ENCODE results near the gene BLID. TPM values are rescaled to one million over a fixed set of nuclear protein-coding genes. Genes with fewer than 3 reads are reported as not detected.

Gene BLID
- total RNA-seq, 4 donors from 2014 or later = not detected

- Histone ChIP-seq H3K36me3 (no peaks in the 10 kb centered on the region), H3K4me1 (peaks cover 4% of the 10 kb centered on the region), H3K27ac (no peak overlapping the region), H3K9me3 (no peaks in the 10 kb centered on the region), H3K4me3 (no peak overlapping the region), H3K27me3 (no peaks in the 10 kb centered on the region)
- TF ChIP-seq POLR2A (IDR thresholded peaks at IDR 0.05) (no peak), POLR2AphosphoS5 (IDR thresholded peaks at IDR 0.05) (no peak), CTCF (IDR thresholded peaks at IDR 0.05) (no peak), EP300 (IDR thresholded peaks at IDR 0.05) (no peak)
- no peak for DNase-seq (ENCODE audit: low spot score in 2 of 2)
- WGBS = 35% methylated on average over 2 of the region's 2 CpGs
Measured at GRCh38 chr11:122140500-122140899, 24.5 kb upstream of the BLID start.

GRCh38 chr11:122139595-122139866 is 23.5 kb upstream of the BLID start:
- peaks cover 4% of the 10 kb centered on the region for H3K4me1 ChIP-seq
- DNase-seq (ENCODE audit: low spot score in 2 of 2) = no peak
- TF ChIP-seq CTCF (IDR thresholded peaks at IDR 0.05) (no peak), POLR2A (IDR thresholded peaks at IDR 0.05) (no peak), POLR2AphosphoS5 (IDR thresholded peaks at IDR 0.05) (no peak), EP300 (IDR thresholded peaks at IDR 0.05) (no peak)

GRCh38 chr11:122138744-122139594 is 23.0 kb upstream of the BLID start:
- no peak for TF ChIP-seq EP300 (IDR thresholded peaks at IDR 0.05)
- TF ChIP-seq POLR2A (IDR thresholded peaks at IDR 0.05) = no peak
- no peak for TF ChIP-seq POLR2AphosphoS5 (IDR thresholded peaks at IDR 0.05)
- TF ChIP-seq CTCF (IDR thresholded peaks at IDR 0.05) = no peak
- H3K36me3 ChIP-seq = no peaks in the 10 kb centered on the region
- H3K4me3 ChIP-seq = no peak overlapping the region
- H3K27me3 ChIP-seq = no peaks in the 10 kb centered on the region
- 81% methylated on average over 5 of the region's 5 CpGs for WGBS
- no peak overlapping the region for H3K27ac ChIP-seq
- no peaks in the 10 kb centered on the region for H3K9me3 ChIP-seq
- DNase-seq (ENCODE audit: low spot score in 2 of 2) = no peak
- H3K4me1 ChIP-seq = peaks cover 4% of the 10 kb centered on the region

More at GRCh38 chr11:122139595-122139866, 23.5 kb upstream of the BLID start:
- no peaks in the 10 kb centered on the region for H3K27me3 ChIP-seq
- no peaks in the 10 kb centered on the region for H3K9me3 ChIP-seq
- H3K27ac ChIP-seq = no peak overlapping the region
- H3K4me3 ChIP-seq = no peak overlapping the region
- WGBS = 41% methylated on average over 1 of the region's 1 CpG
- H3K36me3 ChIP-seq = no peaks in the 10 kb centered on the region

DNA sequence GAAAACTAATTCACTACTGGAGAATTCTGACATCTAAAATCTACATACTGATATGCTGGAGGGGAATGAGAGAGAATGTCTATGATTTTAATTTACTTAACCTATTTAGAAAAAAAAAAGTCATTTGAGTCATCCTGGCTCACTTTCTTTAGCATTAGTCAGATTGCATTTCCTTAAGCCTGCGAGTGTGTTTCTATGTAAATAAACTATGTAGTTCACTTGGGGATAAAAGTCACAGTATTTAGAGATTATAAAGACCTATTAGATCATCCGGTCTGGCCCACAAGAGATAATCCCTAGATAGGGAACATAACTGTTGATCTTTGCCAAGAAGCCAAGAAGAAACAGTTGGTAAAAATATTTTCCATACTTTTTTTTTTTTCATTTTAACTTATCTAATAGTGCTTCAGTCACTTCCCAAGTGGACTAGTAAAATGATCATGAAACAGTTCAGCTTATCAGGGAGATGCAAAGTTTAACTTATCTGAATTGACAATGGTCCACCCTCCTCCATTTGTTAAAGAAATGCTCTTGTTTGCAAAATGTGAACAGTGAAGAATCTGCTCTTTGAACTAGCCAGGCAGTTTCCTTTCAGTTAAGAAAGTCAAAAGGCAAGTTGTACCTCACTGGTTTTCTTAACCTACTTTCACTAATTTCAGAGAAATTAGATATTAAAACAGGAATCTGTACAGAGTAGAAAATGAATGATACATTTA is 21.2 kb upstream of the BLID start:
- no peak overlapping the region for H3K4me3 ChIP-seq
- H3K9me3 ChIP-seq = no peaks in the 10 kb centered on the region
- no peak for TF ChIP-seq POLR2AphosphoS5 (IDR thresholded peaks at IDR 0.05)
- no peak for TF ChIP-seq POLR2A (IDR thresholded peaks at IDR 0.05)
- no peak for TF ChIP-seq CTCF (IDR thresholded peaks at IDR 0.05)
- no peak for TF ChIP-seq EP300 (IDR thresholded peaks at IDR 0.05)
- H3K4me1 ChIP-seq = peaks cover 4% of the 10 kb centered on the region
- no peak overlapping the region for H3K27ac ChIP-seq
- 14% methylated on average over 2 of the region's 2 CpGs for WGBS
- H3K27me3 ChIP-seq = no peaks in the 10 kb centered on the region
- DNase-seq (ENCODE audit: low spot score in 2 of 2) = no peak
- H3K36me3 ChIP-seq = no peaks in the 10 kb centered on the region

- Histone ChIP-seq H3K4me3 (no peak overlapping the region), H3K4me1 (no peaks in the 10 kb centered on the region), H3K9me3 (no peaks in the 10 kb centered on the region), H3K36me3 (no peaks in the 10 kb centered on the region), H3K27ac (no peak overlapping the region), H3K27me3 (no peaks in the 10 kb centered on the region)
- DNase-seq (ENCODE audit: low spot score in 2 of 2) = no peak
- TF ChIP-seq EP300 (IDR thresholded peaks at IDR 0.05) (no peak), CTCF (IDR thresholded peaks at IDR 0.05) (no peak), POLR2A (IDR thresholded peaks at IDR 0.05) (no peak), POLR2AphosphoS5 (IDR thresholded peaks at IDR 0.05) (no peak)
- WGBS = 40% methylated on average over 2 of the region's 2 CpGs
Measured at GRCh38 chr11:122131126-122131525, 15.1 kb upstream of the BLID start.

Measured in suprapubic skin (tissue), 4 donors.